OCI-LY7 (cell line): ENCODE measurements around the gene SAT2. TPM values are rescaled to one million over a fixed set of nuclear protein-coding genes. Genes with fewer than 3 reads are reported as not detected.

Source experiments
- BruUV-seq: library from RNA; stranded (reverse); fragments of 400-500 nt; replicated peaks from 2 replicates; lab custom pipeline; 2021; lab: Mats Ljungman, UMichigan
- CTCF ChIA-PET: fragments of 300-600 bp; sonication (Branson Sonifier 250); formaldehyde crosslinking; loops from one replicate; lab custom pipeline; 2022; ENCODE audit warnings: antibody characterized with exemption; ENCODE audit not compliant: unreplicated experiment; lab: Charles Lee
- POLR2A ChIA-PET: fragments of 300-600 bp; sonication (Branson Sonifier 250); formaldehyde crosslinking; loops from one replicate; lab custom pipeline; 2022; ENCODE audit warnings: antibody characterized with exemption; lab: Charles Lee
- DNase-seq: peaks from one replicate; pipeline ENCODE4 v3.0.0-alpha.2; 2015; ENCODE audit warnings: low spot score
- H2AFZ ChIP-seq: fragments of 200-600 bp; sonication (generic), shearing (Covaris generic); 2 replicates; pipeline ENCODE4 v1.6.1; 2014; ENCODE audit warnings: mild to moderate bottlenecking, antibody characterized with exemption, low read length, moderate library complexity
- H3K27ac ChIP-seq: fragments of 200-600 bp; sonication (generic); 2 replicates; pipeline ENCODE4 v1.5.1; 2014; ENCODE audit warnings: mixed run types, low read depth, mild to moderate bottlenecking, moderate library complexity, low read length, inconsistent platforms; ENCODE audit not compliant: poor library complexity, severe bottlenecking
- H3K36me3 ChIP-seq: fragments of 200-600 bp; sonication (generic); 2 replicates; pipeline ENCODE4 v1.6.1; 2014; ENCODE audit warnings: mild to moderate bottlenecking, antibody characterized with exemption, low read length, moderate library complexity, mixed read lengths; ENCODE audit not compliant: insufficient read depth
- H3K4me1 ChIP-seq: fragments of 200-600 bp; sonication (generic); 2 replicates; pipeline ENCODE4 v1.5.1; 2014; ENCODE audit warnings: mild to moderate bottlenecking, low read length; ENCODE audit not compliant: insufficient read depth, poor library complexity, severe bottlenecking
- H3K4me2 ChIP-seq: fragments of 200-600 bp; sonication (generic); 2 replicates; pipeline ENCODE4 v1.6.1; 2014; ENCODE audit warnings: mild to moderate bottlenecking, low read length
- H3K4me3 ChIP-seq: fragments of 200-600 bp; sonication (generic); 2 replicates; pipeline ENCODE4 v1.5.1; 2014; ENCODE audit warnings: mild to moderate bottlenecking, low read depth, low read length; ENCODE audit not compliant: poor library complexity, severe bottlenecking
- H3K79me2 ChIP-seq: fragments of 200-600 bp; sonication (generic); 2 replicates; pipeline ENCODE4 v1.6.1; 2016; ENCODE audit warnings: low read depth, mild to moderate bottlenecking, low read length, moderate library complexity, mixed read lengths; ENCODE audit not compliant: insufficient read depth
- H3K9me2 ChIP-seq: fragments of 200-600 bp; sonication (generic); 2 replicates; pipeline ENCODE4 v1.6.1; 2016; ENCODE audit warnings: mild to moderate bottlenecking, low read length, mixed read lengths; ENCODE audit not compliant: insufficient read depth
- H3K9me3 ChIP-seq: fragments of 200-600 bp; sonication (generic); 2 replicates; pipeline ENCODE4 v1.6.1; 2014; ENCODE audit warnings: mild to moderate bottlenecking, mixed run types, low read length, mixed read lengths
- H4K20me1 ChIP-seq: fragments of 200-600 bp; sonication (generic); 2 replicates; pipeline ENCODE4 v1.6.1; 2014; ENCODE audit warnings: mild to moderate bottlenecking, antibody characterized with exemption, low read length, moderate library complexity, mixed read lengths; ENCODE audit not compliant: insufficient read depth
- EZH2phosphoT487 ChIP-seq: fragments of 200-600 bp; sonication (generic); IDR thresholded peaks from 2 replicates; pipeline ENCODE4 v1.6.1; 2018; ENCODE audit warnings: low read depth, borderline replicate concordance, mild to moderate bottlenecking, mixed run types, antibody characterized with exemption, low read length, moderate library complexity, mixed read lengths
- intact Hi-C: fragments of 100-400 bp; cut with micrococcal nuclease; formaldehyde crosslinking; loops from one replicate; pipeline ENCODE4 v1.10.0; 2022; ENCODE audit not compliant: unreplicated experiment
- total RNA-seq, 2 experiments: library from RNA; depleted of rRNA in 1 of 2; stranded (reverse); fragments of >200 nt in 1 of 2; shearing (Covaris generic) in 1 of 2; gene quantifications; 2 replicates each; pipeline ENCODE4 v1.2.3, GENCODE V29; 2014 to 2022
- TF ChIP-seq, protein P1 (sequence below): fragments of 200-600 bp; sonication (generic); conservative IDR thresholded peaks from 2 replicates; pipeline ENCODE4 v1.5.1; 2014; ENCODE audit warnings: mild to moderate bottlenecking, antibody characterized with exemption, low read length, moderate library complexity, mixed read lengths

The SAT2 gene
- total RNA-seq, 2 experiments from 2014 or later = 16.9 to 37.3 TPM

DNA sequence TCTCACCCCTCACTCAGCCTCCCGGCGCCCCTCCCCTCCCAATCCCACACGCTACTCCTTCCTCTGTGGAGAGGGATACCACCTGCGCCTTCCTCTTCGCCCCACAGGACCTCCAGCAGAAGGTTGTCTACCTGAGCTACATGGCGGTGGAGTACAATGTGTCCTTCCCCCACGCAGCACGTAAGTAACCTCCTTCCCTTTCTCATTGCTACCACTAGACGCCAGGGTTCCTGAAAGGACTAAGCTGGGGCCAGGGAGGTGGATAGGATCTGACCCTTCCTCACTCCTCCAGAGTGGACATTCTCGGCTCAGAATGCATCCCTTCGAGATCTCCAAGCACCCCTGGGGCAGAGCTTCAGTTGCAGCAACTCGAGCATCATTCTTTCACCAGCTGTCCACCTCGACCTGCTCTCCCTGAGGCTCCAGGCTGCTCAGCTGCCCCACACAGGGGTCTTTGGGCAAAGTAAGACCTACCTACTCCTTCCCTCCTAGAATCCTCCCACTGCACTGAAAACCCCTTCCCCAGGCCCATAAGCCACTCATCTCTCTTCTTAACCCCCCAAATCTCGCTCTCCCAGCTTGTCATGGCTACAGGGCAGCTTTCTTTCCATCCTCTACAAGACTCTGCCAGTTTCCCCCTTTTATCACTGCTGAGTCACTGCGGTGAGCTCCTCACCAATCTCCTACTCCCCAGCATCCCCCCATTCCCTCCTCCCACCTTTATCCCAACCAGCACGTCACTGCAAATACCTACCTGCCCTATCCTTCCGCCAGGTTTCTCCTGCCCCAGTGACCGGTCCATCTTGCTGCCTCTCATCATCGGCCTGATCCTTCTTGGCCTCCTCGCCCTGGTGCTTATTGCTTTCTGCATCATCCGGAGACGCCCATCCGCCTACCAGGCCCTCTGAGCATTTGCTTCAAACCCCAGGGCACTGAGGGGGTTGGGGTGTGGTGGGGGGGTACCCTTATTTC lies 46.7 kb downstream of the SAT2 start:
- no peak for DNase-seq

DNA sequence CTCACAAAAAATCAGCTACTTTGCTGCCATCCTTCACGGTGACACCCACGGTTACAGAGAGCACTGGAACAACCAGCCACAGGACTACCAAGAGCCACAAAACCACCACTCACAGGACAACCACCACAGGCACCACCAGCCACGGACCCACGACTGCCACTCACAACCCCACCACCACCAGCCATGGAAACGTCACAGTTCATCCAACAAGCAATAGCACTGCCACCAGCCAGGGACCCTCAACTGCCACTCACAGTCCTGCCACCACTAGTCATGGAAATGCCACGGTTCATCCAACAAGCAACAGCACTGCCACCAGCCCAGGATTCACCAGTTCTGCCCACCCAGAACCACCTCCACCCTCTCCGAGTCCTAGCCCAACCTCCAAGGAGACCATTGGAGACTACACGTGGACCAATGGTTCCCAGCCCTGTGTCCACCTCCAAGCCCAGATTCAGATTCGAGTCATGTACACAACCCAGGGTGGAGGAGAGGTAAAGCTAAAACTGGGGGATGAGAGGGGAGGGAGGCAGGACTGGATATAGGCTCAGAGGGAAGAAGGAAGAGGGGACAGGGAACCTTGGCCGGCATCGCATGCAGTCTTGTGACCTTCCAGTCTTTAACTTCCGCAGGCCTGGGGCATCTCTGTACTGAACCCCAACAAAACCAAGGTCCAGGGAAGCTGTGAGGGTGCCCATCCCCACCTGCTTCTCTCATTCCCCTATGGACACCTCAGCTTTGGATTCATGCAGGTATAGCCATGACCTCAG lies 47.6 kb downstream of the SAT2 start:
- peak; percentile 28 for DNase-seq
- BruUV-seq = no TSS peak
- CTCF ChIA-PET = no interaction called here
- H3K4me2 ChIP-seq = no peak overlapping the region
- intact Hi-C loops = no loop called here
- peaks cover 76% of the 10 kb centered on the region for H3K36me3 ChIP-seq
- POLR2A ChIA-PET = interaction anchor here (1.0 kb wide), 1 partner anchor 34 kb away, joined by 3 read pairs; the partner anchor contains the start of gene FXR2
- no peak overlapping the region for H3K4me3 ChIP-seq
- no peaks in the 10 kb centered on the region for H3K9me3 ChIP-seq
- H3K4me1 ChIP-seq = peaks cover 63% of the 10 kb centered on the region
- no peak overlapping the region for H2AFZ ChIP-seq
- peaks cover 19% of the 10 kb centered on the region for H3K79me2 ChIP-seq
- TF ChIP-seq, protein P1, sequence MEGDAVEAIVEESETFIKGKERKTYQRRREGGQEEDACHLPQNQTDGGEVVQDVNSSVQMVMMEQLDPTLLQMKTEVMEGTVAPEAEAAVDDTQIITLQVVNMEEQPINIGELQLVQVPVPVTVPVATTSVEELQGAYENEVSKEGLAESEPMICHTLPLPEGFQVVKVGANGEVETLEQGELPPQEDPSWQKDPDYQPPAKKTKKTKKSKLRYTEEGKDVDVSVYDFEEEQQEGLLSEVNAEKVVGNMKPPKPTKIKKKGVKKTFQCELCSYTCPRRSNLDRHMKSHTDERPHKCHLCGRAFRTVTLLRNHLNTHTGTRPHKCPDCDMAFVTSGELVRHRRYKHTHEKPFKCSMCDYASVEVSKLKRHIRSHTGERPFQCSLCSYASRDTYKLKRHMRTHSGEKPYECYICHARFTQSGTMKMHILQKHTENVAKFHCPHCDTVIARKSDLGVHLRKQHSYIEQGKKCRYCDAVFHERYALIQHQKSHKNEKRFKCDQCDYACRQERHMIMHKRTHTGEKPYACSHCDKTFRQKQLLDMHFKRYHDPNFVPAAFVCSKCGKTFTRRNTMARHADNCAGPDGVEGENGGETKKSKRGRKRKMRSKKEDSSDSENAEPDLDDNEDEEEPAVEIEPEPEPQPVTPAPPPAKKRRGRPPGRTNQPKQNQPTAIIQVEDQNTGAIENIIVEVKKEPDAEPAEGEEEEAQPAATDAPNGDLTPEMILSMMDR = no peak
- TF ChIP-seq EZH2phosphoT487 = no peak
- peaks cover 20% of the 10 kb centered on the region for H4K20me1 ChIP-seq
- H3K27ac ChIP-seq = peak overlapping the region; percentile 37
- no peaks in the 10 kb centered on the region for H3K9me2 ChIP-seq

More for the DNA sequence above, 46.7 kb downstream of the SAT2 start:
- peaks cover 56% of the 10 kb centered on the region for H3K4me1 ChIP-seq
- ChIA-PET POLR2A (no interaction called here), CTCF (no interaction called here)
- no peak overlapping the region for H3K4me3 ChIP-seq
- H3K9me2 ChIP-seq = no peaks in the 10 kb centered on the region
- H3K4me2 ChIP-seq = no peak overlapping the region
- H2AFZ ChIP-seq = no peak overlapping the region
- H3K27ac ChIP-seq = no peak overlapping the region
- intact Hi-C loops = no loop called here
- H3K9me3 ChIP-seq = no peaks in the 10 kb centered on the region
- peaks cover 11% of the 10 kb centered on the region for H4K20me1 ChIP-seq
- no TSS peak for BruUV-seq
- no peak for TF ChIP-seq EZH2phosphoT487
- TF ChIP-seq, protein P1 = no peak
- H3K36me3 ChIP-seq = peaks cover 71% of the 10 kb centered on the region
- H3K79me2 ChIP-seq = peaks cover 11% of the 10 kb centered on the region; the same call in 1 of the 2 replicates
